ENCODE results near the gene KIF26A.

Gene KIF26A

GRCh38 chr14:104101086-104101621 is 37.2 kb upstream of the KIF26A start:
- DNase-seq (ENCODE audit: low read depth): no peak

- DNase-seq (ENCODE audit: low read depth): no peak
Observed at GRCh38 chr14:104101651-104102281, 36.6 kb upstream of the KIF26A start.

GRCh38 chr14:104102282-104102914 is 36.0 kb upstream of the KIF26A start:
- no peak for DNase-seq (ENCODE audit: low read depth)

- no peak for DNase-seq (ENCODE audit: low read depth)
Observed at GRCh38 chr14:104103061-104103445, 35.3 kb upstream of the KIF26A start.

- DNase-seq (ENCODE audit: low read depth): no peak
Observed at GRCh38 chr14:104103446-104104075, 34.8 kb upstream of the KIF26A start.

- no peak for DNase-seq (ENCODE audit: low read depth)
Observed at GRCh38 chr14:104104076-104104901, 34.1 kb upstream of the KIF26A start.

- DNase-seq (ENCODE audit: low read depth): no peak
Observed at GRCh38 chr14:104105071-104105821, 33.1 kb upstream of the KIF26A start.

- no peak for DNase-seq (ENCODE audit: low read depth)
Observed at GRCh38 chr14:104105822-104106470, 32.4 kb upstream of the KIF26A start.

GRCh38 chr14:104106471-104106991 is 31.9 kb upstream of the KIF26A start:
- no peak for DNase-seq (ENCODE audit: low read depth)

GRCh38 chr14:104107101-104107581 is 31.2 kb upstream of the KIF26A start:
- DNase-seq (ENCODE audit: low read depth): no peak

GRCh38 chr14:104107611-104108569 is 30.5 kb upstream of the KIF26A start:
- no peak for DNase-seq (ENCODE audit: low read depth)

- DNase-seq (ENCODE audit: low read depth): no peak
Observed at GRCh38 chr14:104108570-104109541, 29.5 kb upstream of the KIF26A start.

- no peak for DNase-seq (ENCODE audit: low read depth)
Observed at GRCh38 chr14:104109731-104110361, 28.5 kb upstream of the KIF26A start.

- no peak for DNase-seq (ENCODE audit: low read depth)
Observed at GRCh38 chr14:104110491-104111209, 27.7 kb upstream of the KIF26A start.

- DNase-seq (ENCODE audit: low read depth): no peak
Observed at GRCh38 chr14:104111301-104112112, 26.9 kb upstream of the KIF26A start.

- DNase-seq (ENCODE audit: low read depth): no peak
Observed at GRCh38 chr14:104112113-104112505, 26.3 kb upstream of the KIF26A start.

Data from ELR (cell line).